ENCODE measurements around the gene HSD17B12.

DNA sequence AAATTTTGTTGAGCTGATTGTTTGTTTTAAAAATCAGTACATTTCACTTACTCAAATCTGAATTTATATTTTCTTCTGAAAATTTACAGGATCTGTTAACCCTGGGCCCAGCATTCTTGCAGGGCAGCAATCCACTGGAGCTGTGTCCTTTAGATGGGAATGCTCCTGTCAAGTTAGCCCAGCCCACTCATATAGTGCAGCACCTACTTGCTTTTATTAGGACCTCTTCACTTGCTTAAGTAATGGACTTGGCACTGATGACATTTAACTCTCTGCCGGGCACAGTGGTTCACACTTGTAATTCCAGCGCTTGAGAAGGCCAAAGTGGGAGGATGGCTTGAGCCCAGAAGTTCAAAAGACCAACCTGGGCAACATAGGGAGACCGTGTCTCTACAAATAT lies 89.6 kb downstream of the HSD17B12 start:
- TF ChIP-seq, protein P1, sequence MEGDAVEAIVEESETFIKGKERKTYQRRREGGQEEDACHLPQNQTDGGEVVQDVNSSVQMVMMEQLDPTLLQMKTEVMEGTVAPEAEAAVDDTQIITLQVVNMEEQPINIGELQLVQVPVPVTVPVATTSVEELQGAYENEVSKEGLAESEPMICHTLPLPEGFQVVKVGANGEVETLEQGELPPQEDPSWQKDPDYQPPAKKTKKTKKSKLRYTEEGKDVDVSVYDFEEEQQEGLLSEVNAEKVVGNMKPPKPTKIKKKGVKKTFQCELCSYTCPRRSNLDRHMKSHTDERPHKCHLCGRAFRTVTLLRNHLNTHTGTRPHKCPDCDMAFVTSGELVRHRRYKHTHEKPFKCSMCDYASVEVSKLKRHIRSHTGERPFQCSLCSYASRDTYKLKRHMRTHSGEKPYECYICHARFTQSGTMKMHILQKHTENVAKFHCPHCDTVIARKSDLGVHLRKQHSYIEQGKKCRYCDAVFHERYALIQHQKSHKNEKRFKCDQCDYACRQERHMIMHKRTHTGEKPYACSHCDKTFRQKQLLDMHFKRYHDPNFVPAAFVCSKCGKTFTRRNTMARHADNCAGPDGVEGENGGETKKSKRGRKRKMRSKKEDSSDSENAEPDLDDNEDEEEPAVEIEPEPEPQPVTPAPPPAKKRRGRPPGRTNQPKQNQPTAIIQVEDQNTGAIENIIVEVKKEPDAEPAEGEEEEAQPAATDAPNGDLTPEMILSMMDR (IDR thresholded peaks at IDR 0.05), result no peak
- TF ChIP-seq POLR2A (IDR thresholded peaks at IDR 0.05), result no peak
- TF ChIP-seq EP300 (IDR thresholded peaks at IDR 0.05), result no peak
- TF ChIP-seq POLR2AphosphoS5 (IDR thresholded peaks at IDR 0.05), result no peak
